HepG2 (cell line): ENCODE data around the gene RNASE7. TPM values are rescaled to one million over a fixed set of nuclear protein-coding genes. Genes with fewer than 3 reads are reported as not detected.

Source experiments
- ARNT2 ChIP-seq: sonication (generic); formaldehyde crosslinking; IDR thresholded peaks from 2 replicates; pipeline ENCODE4 v1.8.0; 2022; ENCODE audit warnings: mild to moderate bottlenecking, low read depth, missing genetic modification reagents, moderate library complexity
- DPF2 ChIP-seq: sonication (generic); formaldehyde crosslinking; IDR thresholded peaks from 2 replicates; pipeline ENCODE4 v1.4.0; 2020; ENCODE audit warnings: mild to moderate bottlenecking, low read depth, missing genetic modification reagents, borderline replicate concordance
- EZH2 ChIP-seq: conservative IDR thresholded peaks from 2 replicates; pipeline ENCODE4 v1.6.1; 2012; ENCODE audit warnings: mild to moderate bottlenecking, low read depth, low read length, moderate library complexity
- FUBP1 ChIP-seq: sonication (generic); formaldehyde crosslinking; IDR thresholded peaks from 2 replicates; pipeline ENCODE4 v1.5.1; 2020; ENCODE audit warnings: missing genetic modification reagents, mild to moderate bottlenecking, borderline replicate concordance
- HOMEZ ChIP-seq: IDR thresholded peaks from 2 replicates; pipeline ENCODE4 v1.6.1; 2016; ENCODE audit warnings: low read depth
- MAX ChIP-seq: IDR thresholded peaks from 2 replicates; pipeline ENCODE4 v1.6.1; 2012; ENCODE audit warnings: inconsistent platforms
- NAIF1 ChIP-seq: sonication (generic); formaldehyde crosslinking; IDR thresholded peaks from 2 replicates; pipeline ENCODE4 v1.5.0; 2020; ENCODE audit warnings: mild to moderate bottlenecking, missing genetic modification reagents, borderline replicate concordance
- POGK ChIP-seq: sonication (generic); formaldehyde crosslinking; conservative IDR thresholded peaks from 2 replicates; pipeline ENCODE4 v1.8.0; 2022; ENCODE audit warnings: mild to moderate bottlenecking, moderate library complexity, missing genetic modification reagents
- PRDM10 ChIP-seq: sonication (generic); formaldehyde crosslinking; IDR thresholded peaks from 2 replicates; pipeline ENCODE4 v1.4.0; 2020; ENCODE audit warnings: low read depth, missing genetic modification reagents
- RXRB ChIP-seq: IDR thresholded peaks from 2 replicates; pipeline ENCODE4 v1.6.1; 2016; ENCODE audit warnings: borderline replicate concordance, missing genetic modification reagents, missing compliant biosample characterization
- TEAD2 ChIP-seq: sonication (generic); formaldehyde crosslinking; IDR thresholded peaks from 2 replicates; pipeline ENCODE4 v1.9.0; 2021; ENCODE audit warnings: missing genetic modification reagents
- ZHX1 ChIP-seq: sonication (generic); formaldehyde crosslinking; IDR thresholded peaks from 2 replicates; pipeline ENCODE4 v1.8.1; 2022; ENCODE audit warnings: low read depth, mild to moderate bottlenecking, missing genetic modification reagents
- ZMYM3 ChIP-seq: sonication (generic); formaldehyde crosslinking; IDR thresholded peaks from 2 replicates; pipeline ENCODE4 v1.5.1; 2020; ENCODE audit warnings: mild to moderate bottlenecking, missing genetic modification reagents
- ZNF329 ChIP-seq: sonication (generic); formaldehyde crosslinking; IDR thresholded peaks from 2 replicates; pipeline ENCODE4 v1.9.0; 2021; ENCODE audit warnings: low read depth, mild to moderate bottlenecking, missing genetic modification reagents
- ZNF564 ChIP-seq: sonication (generic); formaldehyde crosslinking; IDR thresholded peaks from 2 replicates; pipeline ENCODE4 v1.8.1; 2023; ENCODE audit warnings: mild to moderate bottlenecking, missing genetic modification reagents
- polyA plus RNA-seq, 8 experiments: library from polyadenylated mRNA; depleted of rRNA in 3 of 8; stranded (reverse) in 7 of 8; unstranded in 1 of 8; fragments of >200 nt; fragmentation: Illumina TruSeq in 4 of 8; extraction: Trizol in 4 of 8; gene quantifications; 2 replicates each; pipeline versions ENCODE4 v1.2.1 to v1.2.3, GENCODE V29; 2011 to 2016; ENCODE audit warnings: low read depth in 4 of 8, missing spikeins in 1 of 8, mixed read lengths in 1 of 8; ENCODE audit not compliant: insufficient read depth in 1 of 8
- total RNA-seq, 5 experiments: library from RNA; depleted of rRNA; stranded (reverse); fragments of >200 nt; fragmentation: Illumina TruSeq; extraction: Trizol; gene quantifications; 2 replicates each; pipeline ENCODE4 v1.2.3, GENCODE V29; 2016; ENCODE audit warnings: low read depth in 1 of 5

Gene RNASE7
- total and polyA plus RNA-seq, 2 of the 13 experiments (the other 11 are each of a cell fraction or from before 2014, with no cell fraction given), result 0.04 TPM; not detected in 1

DNA sequence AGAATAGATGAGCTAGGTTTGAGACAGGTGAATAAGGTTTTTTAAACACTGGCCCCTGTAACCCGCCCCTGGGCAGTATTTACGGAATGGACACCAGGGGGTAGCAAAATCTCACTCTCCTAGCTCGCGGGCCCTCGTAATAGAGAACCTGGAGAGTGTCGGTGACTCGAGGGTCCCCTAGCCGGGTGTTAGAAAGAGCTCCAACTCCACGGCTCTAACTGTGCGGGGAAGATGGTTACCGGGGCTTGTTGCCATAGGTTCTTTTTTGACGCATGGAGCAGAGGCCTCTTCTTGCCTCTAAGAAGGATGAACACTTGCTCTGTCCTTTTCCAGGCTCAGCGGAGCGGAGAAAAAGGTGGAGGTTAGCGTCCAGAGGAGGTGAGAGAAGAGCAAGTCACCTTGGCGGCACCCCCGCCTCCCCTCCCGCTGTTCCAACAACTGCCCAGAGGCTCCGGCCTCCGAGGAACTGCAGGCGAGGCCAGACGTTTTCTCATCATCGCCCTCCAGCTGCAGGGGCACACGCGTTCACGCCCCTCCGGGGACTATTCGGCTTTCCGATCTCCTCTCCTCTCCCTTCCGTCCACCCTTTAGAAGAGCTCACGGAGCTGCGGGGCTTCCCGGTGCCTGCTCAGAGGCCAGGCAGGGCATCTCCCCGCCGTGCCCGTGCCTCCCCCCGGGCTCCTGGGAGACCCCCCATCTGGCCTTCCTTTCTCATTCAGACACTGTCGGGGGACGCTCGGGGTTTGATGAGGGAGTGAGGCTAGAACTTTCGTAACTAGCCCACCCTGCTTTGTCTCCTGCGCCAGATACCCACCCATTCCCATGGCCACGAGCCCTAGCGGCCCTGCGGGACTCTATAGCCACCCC is 26.6 kb downstream of the RNASE7 start (continued):
- TF ChIP-seq HOMEZ (CRISPR knock-in tag) (peak; percentile 29; the same call in 1 of the 2 replicates), MAX (peak; percentile 30; the same call in 1 of the 2 replicates), TEAD2 (CRISPR knock-in tag) (no peak), ZNF564 (CRISPR knock-in tag) (no peak), NAIF1 (CRISPR knock-in tag) (no peak), ZHX1 (CRISPR knock-in tag) (no peak), RXRB (no peak), POGK (CRISPR knock-in tag) (0 out of 2 replicates have a peak, but pooled peaks have one; percentile 11), DPF2 (CRISPR knock-in tag) (no peak), ARNT2 (CRISPR knock-in tag) (no peak), ZNF329 (CRISPR knock-in tag) (no peak), EZH2 (no peak), ZMYM3 (CRISPR knock-in tag) (no peak; the same call in 1 of the 2 replicates), FUBP1 (CRISPR knock-in tag) (0 out of 2 replicates have a peak, but pooled peaks have one; percentile 68), PRDM10 (no peak)
